IPS-NIHi11 (cell line): ENCODE data around the gene GIT1.

Source experiments
- DNase-seq: peaks from one replicate; pipeline ENCODE4 v3.0.0; 2012; ENCODE audit warnings: mixed read lengths, low spot score

GIT1 gene

GRCh38 chr17:29593591-29594518, 4.4 kb upstream of the GIT1 start:
- peak; percentile 50 for DNase-seq

GRCh38 chr17:29592850-29593551, 3.6 kb upstream of the GIT1 start, which contains the start of gene ANKRD13B:
Gene ANKRD13B (plus strand): TSS chr17:29593132. CDS start chr17:29593622, 490 bp downstream.
- DNase-seq = no peak

- peak; percentile 88 for DNase-seq
These were observed 2.5 kb upstream of the GIT1 start for GRCh38 chr17:29591737-29592608.

- peak; percentile 60 for DNase-seq
These were observed 1.8 kb upstream of the GIT1 start for GRCh38 chr17:29591146-29591736.

GRCh38 chr17:29590411-29591145, 1.1 kb upstream of the GIT1 start:
- DNase-seq = no peak

- peak; percentile 72 for DNase-seq
These were observed 661 bp downstream of the GIT1 start for GRCh38 chr17:29588562-29589411.

GRCh38 chr17:29588017-29588561, 1.4 kb downstream of the GIT1 start:
- no peak for DNase-seq

GRCh38 chr17:29587591-29587990, 1.9 kb downstream of the GIT1 start:
- no peak for DNase-seq

GRCh38 chr17:29586676-29587469, 2.6 kb downstream of the GIT1 start:
- DNase-seq = no peak

GRCh38 chr17:29585080-29585751, 4.2 kb downstream of the GIT1 start:
- DNase-seq = no peak

GRCh38 chr17:29584452-29585079, 4.9 kb downstream of the GIT1 start:
- DNase-seq = no peak

GRCh38 chr17:29583324-29584248, 5.9 kb downstream of the GIT1 start:
- no peak for DNase-seq

- no peak for DNase-seq
These were observed 6.7 kb downstream of the GIT1 start for GRCh38 chr17:29582772-29583171.

- no peak for DNase-seq
These were observed 7.1 kb downstream of the GIT1 start for GRCh38 chr17:29582254-29582765.

GRCh38 chr17:29581583-29582253, 7.7 kb downstream of the GIT1 start:
- DNase-seq = no peak
